HCT116 (cell line): Measurements from ENCODE around the gene PREX1. TPM values are rescaled to one million over a fixed set of nuclear protein-coding genes. Genes with fewer than 3 reads are reported as not detected.

Source experiments
- ATAC-seq: fragments of 200-7000 bp; cut with Tn5 transposase; 2 replicates; pipeline ENCODE4 v1.9.1; 2020; ENCODE audit warnings: mild to moderate bottlenecking, moderate library complexity
- BruUV-seq: library from RNA; stranded (reverse); fragments of 400-500 nt; replicated peaks from 2 replicates; lab custom pipeline; 2021; lab: Mats Ljungman, UMichigan
- CTCF ChIA-PET: fragments of 300-600 bp; sonication (Branson Sonifier 250); formaldehyde crosslinking; loops from one replicate; lab custom pipeline; 2021; ENCODE audit warnings: antibody characterized with exemption; lab: Charles Lee
- POLR2A ChIA-PET: fragments of 300-600, 350-600 bp; sonication (Branson Sonifier 250); formaldehyde crosslinking; loops from one replicate; lab custom pipeline; 2021; ENCODE audit warnings: antibody characterized with exemption; lab: Charles Lee
- RAD21 ChIA-PET, 2 experiments: fragments of 300-600 bp; sonication (Branson Sonifier 250); formaldehyde crosslinking; loops; one replicate each; lab custom pipeline; 2023; ENCODE audit warnings: low total read pairs in 2 of 2; ENCODE audit not compliant: uncharacterized antibody in 2 of 2, unreplicated experiment in 2 of 2, low non-redundant PET in 1 of 2; lab: Charles Lee
- DNase-seq: peaks from one replicate; pipeline ENCODE4 v3.0.0-alpha.2; 2010; ENCODE audit warnings: low read depth, low spot score
- H2AFZ ChIP-seq: fragments of 200-600 bp; shearing (Covaris generic), sonication (generic); 2 replicates; pipeline ENCODE4 v1.6.1; 2017; ENCODE audit warnings: low read depth, mixed run types, mixed read lengths, antibody characterized with exemption, low read length; ENCODE audit not compliant: poor library complexity, severe bottlenecking
- H3K27ac ChIP-seq: 2 replicates; pipeline ENCODE4 v1.5.1; 2012; ENCODE audit warnings: low read depth, low read length
- H3K27me3 ChIP-seq: fragments of 200-600 bp; sonication (generic); 2 replicates; pipeline ENCODE4 v1.6.1; 2016; ENCODE audit warnings: mixed run types, low read length, mixed read lengths; ENCODE audit not compliant: insufficient read depth
- H3K36me3 ChIP-seq, 2 experiments: fragments of 200-500 bp in 1 of 2; fragments of 200-600 bp in 1 of 2; sonication (Bioruptor generic) in 1 of 2; sonication (generic) in 1 of 2; 2 replicates each; pipeline versions ENCODE4 v1.5.1 to v1.6.1; 2014 to 2016; ENCODE audit warnings: low read length in 2 of 2, inconsistent platforms in 1 of 2, mixed read lengths in 1 of 2, mixed run types in 1 of 2; ENCODE audit not compliant: insufficient read depth in 2 of 2, control insufficient read depth in 1 of 2
- H3K4me1 ChIP-seq, 2 experiments: fragments of 200-600 bp in 1 of 2; sonication (generic) in 1 of 2; 2 replicates each; pipeline versions ENCODE4 v1.5.1 to v1.6.1; 2012 to 2017; ENCODE audit warnings: low read length in 2 of 2, inconsistent platforms in 1 of 2, mild to moderate bottlenecking in 1 of 2, mixed read lengths in 1 of 2, mixed run types in 1 of 2, moderate library complexity in 1 of 2; ENCODE audit not compliant: insufficient read depth in 2 of 2, control insufficient read depth in 1 of 2
- H3K4me2 ChIP-seq: fragments of 200-600 bp; sonication (generic); 2 replicates; pipeline ENCODE4 v1.6.1; 2017; ENCODE audit warnings: mixed run types, low read length, mixed read lengths
- H3K4me3 ChIP-seq, 2 experiments: fragments of 200-600 bp in 1 of 2; sonication (generic) in 1 of 2; replicated peaks in 1 of 2; 2 replicates each; pipeline ENCODE4 v1.5.1; 2011 to 2016; ENCODE audit warnings: low read length in 2 of 2, control low read depth in 1 of 2, low read depth in 1 of 2, mild to moderate bottlenecking in 1 of 2, mixed read lengths in 1 of 2, mixed run types in 1 of 2
- H3K79me2 ChIP-seq: fragments of 200-600 bp; sonication (generic); 2 replicates; pipeline ENCODE4 v1.6.1; 2017; ENCODE audit warnings: mild to moderate bottlenecking, mixed run types, low read length, moderate library complexity, mixed read lengths; ENCODE audit not compliant: insufficient read depth
- H3K9ac ChIP-seq: fragments of 200-600 bp; sonication (generic); 2 replicates; pipeline ENCODE4 v1.6.1; 2016; ENCODE audit warnings: low read length, mixed read lengths
- H3K9me2 ChIP-seq: fragments of 200-600 bp; sonication (generic), shearing (Covaris generic); 2 replicates; pipeline ENCODE4 v1.6.1; 2017; ENCODE audit warnings: mixed run types, mild to moderate bottlenecking, moderate library complexity; ENCODE audit not compliant: insufficient read depth
- H3K9me3 ChIP-seq, 2 experiments: fragments of 200-500 bp in 1 of 2; fragments of 200-600 bp in 1 of 2; sonication (Bioruptor generic) in 1 of 2; sonication (generic) in 1 of 2; 2 replicates each; pipeline ENCODE4 v1.6.1; 2014 to 2017; ENCODE audit warnings: low read length in 2 of 2, mixed read lengths in 2 of 2, inconsistent platforms in 1 of 2, low read depth in 1 of 2, mild to moderate bottlenecking in 1 of 2, mixed run types in 1 of 2, moderate library complexity in 1 of 2; ENCODE audit not compliant: control insufficient read depth in 1 of 2, insufficient read depth in 1 of 2
- H4K20me1 ChIP-seq: fragments of 200-600 bp; sonication (generic), shearing (Covaris generic); 2 replicates; pipeline ENCODE4 v1.6.1; 2017; ENCODE audit warnings: mixed run types, mild to moderate bottlenecking, moderate library complexity; ENCODE audit not compliant: insufficient read depth
- EGR1 ChIP-seq: IDR thresholded peaks from 2 replicates; pipeline ENCODE4 v1.6.1; 2012; ENCODE audit warnings: low read depth
- ELF1 ChIP-seq: IDR thresholded peaks from 2 replicates; pipeline ENCODE4 v1.6.1; 2012; ENCODE audit warnings: low read depth, borderline replicate concordance
- FOSL1 ChIP-seq: IDR thresholded peaks from 2 replicates; pipeline ENCODE4 v1.6.1; 2012; ENCODE audit warnings: low read depth
- MAX ChIP-seq: IDR thresholded peaks from 2 replicates; pipeline ENCODE4 v1.6.1; 2012
- POLR2A ChIP-seq: IDR thresholded peaks from 2 replicates; pipeline ENCODE4 v1.7.0; 2011; ENCODE audit warnings: borderline replicate concordance; ENCODE audit not compliant: insufficient read depth, insufficient read length; ENCODE audit errors: extremely low read depth
- SRF ChIP-seq: IDR thresholded peaks from 2 replicates; pipeline ENCODE4 v1.6.1; 2012; ENCODE audit warnings: low read depth
- TCF7L2 ChIP-seq: IDR thresholded peaks from 2 replicates; pipeline ENCODE4 v1.7.0; 2011; ENCODE audit warnings: borderline replicate concordance, inconsistent platforms; ENCODE audit not compliant: insufficient read depth, insufficient read length; ENCODE audit errors: extremely low read depth
- YY1 ChIP-seq: IDR thresholded peaks from 2 replicates; pipeline ENCODE4 v1.6.1; 2011; ENCODE audit warnings: low read length, low read depth, moderate library complexity, mild to moderate bottlenecking; ENCODE audit not compliant: insufficient replicate concordance; ENCODE audit errors: extremely low read depth
- ZFX ChIP-seq: fragments of 450-650 bp; IDR thresholded peaks from 2 replicates; pipeline ENCODE4 v1.6.1; 2017
- ZNF274 ChIP-seq: fragments of 200-500 bp; sonication (Bioruptor generic); IDR thresholded peaks from 2 replicates; pipeline ENCODE4 v1.6.1; 2014; ENCODE audit warnings: mild to moderate bottlenecking, low read depth, low read length, inconsistent platforms
- intact Hi-C: fragments of 100-400 bp; cut with micrococcal nuclease; formaldehyde crosslinking; loops from 2 replicates; pipeline ENCODE4 v1.10.0; 2022
- total RNA-seq: library from RNA; stranded (reverse); gene quantifications from one replicate; pipeline ENCODE4 v1.2.1, GENCODE V29; 2021; ENCODE audit not compliant: unreplicated experiment
- TF ChIP-seq, protein P1 (sequence below): IDR thresholded peaks from 2 replicates; pipeline ENCODE4 v1.6.1; 2012; ENCODE audit warnings: low read depth

Gene PREX1
- total RNA-seq, 1 experiment from 2014 or later, result 6.1 TPM

DNA sequence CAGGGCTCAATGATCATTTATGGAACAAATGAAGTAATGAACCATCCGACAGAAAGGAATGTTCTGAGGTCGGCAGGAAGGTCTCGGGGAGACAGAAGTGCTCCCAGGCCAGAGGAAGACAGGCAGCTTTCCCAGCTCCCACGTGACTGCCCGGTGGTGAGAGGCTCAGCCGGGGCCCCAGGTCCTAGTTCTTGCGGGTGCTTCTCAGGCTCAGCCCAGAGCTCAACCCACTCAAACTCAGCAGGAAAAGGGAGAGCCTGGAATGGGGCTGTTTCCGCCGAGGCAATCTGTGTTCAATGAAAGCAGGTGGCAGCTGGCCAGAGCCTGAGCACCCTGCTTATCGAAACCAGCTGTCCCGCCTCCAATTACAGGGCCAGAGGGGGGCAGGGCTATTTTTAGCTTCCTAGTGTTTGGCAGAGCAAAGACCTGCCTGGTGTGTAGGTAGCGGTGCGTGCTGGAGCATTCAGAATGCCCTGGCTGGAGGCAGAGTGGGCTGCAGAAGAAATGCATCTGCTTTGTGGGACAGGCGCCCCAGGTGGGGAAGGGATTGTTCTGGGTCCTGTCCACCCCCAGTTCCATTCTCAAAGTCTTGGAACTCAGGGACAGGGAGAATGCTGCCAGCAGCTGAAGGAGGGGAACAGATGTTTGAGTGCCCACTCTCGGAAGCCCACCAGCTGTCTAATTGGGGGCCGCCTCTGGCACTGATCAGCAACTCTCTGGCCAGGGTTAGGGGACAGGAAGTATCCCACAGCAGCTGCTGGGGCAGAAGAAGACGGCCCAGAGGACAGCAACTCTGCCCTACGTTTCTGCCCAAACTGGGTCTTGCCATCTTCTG lies 145.1 kb downstream of the PREX1 start:
- H2AFZ ChIP-seq, result no peak overlapping the region
- ATAC-seq (peak; percentile 63), DNase-seq (no peak)
- peak overlapping the region; percentile 21; the same call in 1 of the 2 replicates for H3K9ac ChIP-seq
- no peaks in the 10 kb centered on the region for H3K27me3 ChIP-seq
- intact Hi-C loops, result no loop called here
- H3K9me2 ChIP-seq, result no peaks in the 10 kb centered on the region
- H4K20me1 ChIP-seq, result no peaks in the 10 kb centered on the region
- H3K9me3 ChIP-seq, result no peaks in the 10 kb centered on the region
- H3K27ac ChIP-seq, result peak overlapping the region; percentile 27; the same call in 1 of the 2 replicates
- H3K36me3 ChIP-seq, result no peaks in the 10 kb centered on the region
- CTCF ChIA-PET, result interaction anchor here (2.5 kb wide), 1 partner anchor 25 kb away, joined by 10 read pairs; no protein-coding TSS in a partner anchor
- RAD21 ChIA-PET, result no interaction called here
- no peaks in the 10 kb centered on the region for H3K79me2 ChIP-seq
- POLR2A ChIA-PET, result no interaction called here
- BruUV-seq, result no TSS peak
- peaks cover 22 to 28% of the 10 kb centered on the region in 2 experiments for H3K4me1 ChIP-seq
- 0 out of 4 replicates have a peak overlapping the region, but pooled peaks have one; percentile 7 to 13 for H3K4me3 ChIP-seq
- TF ChIP-seq POLR2A (no peak), YY1 (no peak), SRF (no peak), ELF1 (no peak), EGR1 (no peak), ZNF274 (no peak), MAX (no peak), TCF7L2 (no peak), FOSL1 (no peak), ZFX (no peak)
- TF ChIP-seq, protein P1, sequence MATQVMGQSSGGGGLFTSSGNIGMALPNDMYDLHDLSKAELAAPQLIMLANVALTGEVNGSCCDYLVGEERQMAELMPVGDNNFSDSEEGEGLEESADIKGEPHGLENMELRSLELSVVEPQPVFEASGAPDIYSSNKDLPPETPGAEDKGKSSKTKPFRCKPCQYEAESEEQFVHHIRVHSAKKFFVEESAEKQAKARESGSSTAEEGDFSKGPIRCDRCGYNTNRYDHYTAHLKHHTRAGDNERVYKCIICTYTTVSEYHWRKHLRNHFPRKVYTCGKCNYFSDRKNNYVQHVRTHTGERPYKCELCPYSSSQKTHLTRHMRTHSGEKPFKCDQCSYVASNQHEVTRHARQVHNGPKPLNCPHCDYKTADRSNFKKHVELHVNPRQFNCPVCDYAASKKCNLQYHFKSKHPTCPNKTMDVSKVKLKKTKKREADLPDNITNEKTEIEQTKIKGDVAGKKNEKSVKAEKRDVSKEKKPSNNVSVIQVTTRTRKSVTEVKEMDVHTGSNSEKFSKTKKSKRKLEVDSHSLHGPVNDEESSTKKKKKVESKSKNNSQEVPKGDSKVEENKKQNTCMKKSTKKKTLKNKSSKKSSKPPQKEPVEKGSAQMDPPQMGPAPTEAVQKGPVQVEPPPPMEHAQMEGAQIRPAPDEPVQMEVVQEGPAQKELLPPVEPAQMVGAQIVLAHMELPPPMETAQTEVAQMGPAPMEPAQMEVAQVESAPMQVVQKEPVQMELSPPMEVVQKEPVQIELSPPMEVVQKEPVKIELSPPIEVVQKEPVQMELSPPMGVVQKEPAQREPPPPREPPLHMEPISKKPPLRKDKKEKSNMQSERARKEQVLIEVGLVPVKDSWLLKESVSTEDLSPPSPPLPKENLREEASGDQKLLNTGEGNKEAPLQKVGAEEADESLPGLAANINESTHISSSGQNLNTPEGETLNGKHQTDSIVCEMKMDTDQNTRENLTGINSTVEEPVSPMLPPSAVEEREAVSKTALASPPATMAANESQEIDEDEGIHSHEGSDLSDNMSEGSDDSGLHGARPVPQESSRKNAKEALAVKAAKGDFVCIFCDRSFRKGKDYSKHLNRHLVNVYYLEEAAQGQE, result no peak
- peak overlapping the region; percentile 62 for H3K4me2 ChIP-seq
